ENCODE results near the gene EID2. TPM values are rescaled to one million over a fixed set of nuclear protein-coding genes. Genes with fewer than 3 reads are reported as not detected.

EID2 gene
- total and polyA plus RNA-seq, 2 of the 13 experiments (the other 11 are each of a cell fraction or from before 2014, with no cell fraction given): 3.7 to 14.1 TPM

GRCh38 chr19:39539518-39540332, at the start of gene EID2 (continued):
- no peak for TF ChIP-seq ZBTB1 (CRISPR knock-in tag; IDR thresholded peaks at IDR 0.05; ENCODE audit: borderline replicate concordance)
- TF ChIP-seq, protein P1, sequence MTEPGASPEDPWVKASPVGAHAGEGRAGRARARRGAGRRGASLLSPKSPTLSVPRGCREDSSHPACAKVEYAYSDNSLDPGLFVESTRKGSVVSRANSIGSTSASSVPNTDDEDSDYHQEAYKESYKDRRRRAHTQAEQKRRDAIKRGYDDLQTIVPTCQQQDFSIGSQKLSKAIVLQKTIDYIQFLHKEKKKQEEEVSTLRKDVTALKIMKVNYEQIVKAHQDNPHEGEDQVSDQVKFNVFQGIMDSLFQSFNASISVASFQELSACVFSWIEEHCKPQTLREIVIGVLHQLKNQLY (CRISPR knock-in tag; IDR thresholded peaks at IDR 0.05): no peak
- no peak for TF ChIP-seq ZNF292 (CRISPR knock-in tag; IDR thresholded peaks at IDR 0.05; ENCODE audit: borderline replicate concordance, low read depth)
- TF ChIP-seq ZEB1 (IDR thresholded peaks at IDR 0.05; ENCODE audit: insufficient replicate concordance, low read depth): no peak
- TF ChIP-seq ZNF713 (CRISPR knock-in tag; IDR thresholded peaks at IDR 0.05): no peak
- no peak for TF ChIP-seq EHMT2 (IDR thresholded peaks at IDR 0.05; ENCODE audit: borderline replicate concordance, low read depth, low read length)
- TF ChIP-seq DNMT3B (CRISPR knock-in tag; conservative IDR thresholded peaks at IDR 0.05): peak; percentile 78; the same call in 1 of the 2 replicates
- peak; percentile 62; the same call in 1 of the 2 replicates for TF ChIP-seq PRDM15 (CRISPR knock-in tag; IDR thresholded peaks at IDR 0.05)
- no peak for TF ChIP-seq PAF1 (CRISPR knock-in tag; IDR thresholded peaks at IDR 0.05)
- no peak for TF ChIP-seq ZNF75D (CRISPR knock-in tag; IDR thresholded peaks at IDR 0.05; ENCODE audit: borderline replicate concordance)
- TF ChIP-seq ZNF782 (CRISPR knock-in tag; IDR thresholded peaks at IDR 0.05; ENCODE audit: borderline replicate concordance): no peak
- peak; percentile 41 for TF ChIP-seq XRCC5 (optimal IDR thresholded peaks at IDR 0.05; ENCODE audit: low read length)
- 0 out of 2 replicates have a peak, but pooled peaks have one; percentile 22 for TF ChIP-seq ZNF331 (CRISPR knock-in tag; IDR thresholded peaks at IDR 0.05)
- no peak for TF ChIP-seq GFI1 (CRISPR knock-in tag; IDR thresholded peaks at IDR 0.05; ENCODE audit: borderline replicate concordance)
- TF ChIP-seq, protein P2, sequence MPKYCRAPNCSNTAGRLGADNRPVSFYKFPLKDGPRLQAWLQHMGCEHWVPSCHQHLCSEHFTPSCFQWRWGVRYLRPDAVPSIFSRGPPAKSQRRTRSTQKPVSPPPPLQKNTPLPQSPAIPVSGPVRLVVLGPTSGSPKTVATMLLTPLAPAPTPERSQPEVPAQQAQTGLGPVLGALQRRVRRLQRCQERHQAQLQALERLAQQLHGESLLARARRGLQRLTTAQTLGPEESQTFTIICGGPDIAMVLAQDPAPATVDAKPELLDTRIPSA (CRISPR knock-in tag; IDR thresholded peaks at IDR 0.05; ENCODE audit: borderline replicate concordance): no peak
- TF ChIP-seq ZNF142 (CRISPR knock-in tag; IDR thresholded peaks at IDR 0.05): peak; percentile 73; the same call in 1 of the 2 replicates
- TF ChIP-seq PAWR (CRISPR knock-in tag; IDR thresholded peaks at IDR 0.05; ENCODE audit: borderline replicate concordance): no peak

Measured in HepG2 (cell line).